Stimulated activated CD4-positive, alpha-beta T cell treated with anti-CD3 and anti-CD28 coated beads, Interleukin-12 subunit alpha, Interleukin-12 subunit beta, amount 100 ng/mL, for 24 hours (primary cell): ENCODE measurements around the gene DOC2B.
"Not testable (repeated sequence)": the region's sequence is repeated elsewhere in the genome, so short reads cannot be mapped to it uniquely, and the experiment has no call there.

Experiments
- DNase-seq, 2 experiments: peaks; one replicate each; pipeline ENCODE4 v3.0.0-alpha.2; 2020; ENCODE audit warnings: low read depth in 2 of 2

DOC2B gene

GRCh38 chr17:213286-214105 lies 32.0 kb upstream of the DOC2B start:
- DNase-seq = no peak

- DNase-seq = no peak
These were observed 29.0 kb upstream of the DOC2B start for GRCh38 chr17:210402-210801.

GRCh38 chr17:208429-208828 lies 27.0 kb upstream of the DOC2B start:
- no peak for DNase-seq

GRCh38 chr17:207775-208174 lies 26.3 kb upstream of the DOC2B start:
- DNase-seq = no peak

- DNase-seq = no peak
These were observed 25.6 kb upstream of the DOC2B start for GRCh38 chr17:206941-207560.

- not testable (repeated sequence) for DNase-seq
These were observed 25.0 kb upstream of the DOC2B start for GRCh38 chr17:206484-206883.

- DNase-seq = no peak
These were observed 24.4 kb upstream of the DOC2B start for GRCh38 chr17:205817-206216.

- no peak for DNase-seq
These were observed 23.8 kb upstream of the DOC2B start for GRCh38 chr17:205148-205669.

GRCh38 chr17:204427-205147 lies 23.1 kb upstream of the DOC2B start:
- DNase-seq = no peak

- DNase-seq = no peak
These were observed 21.1 kb upstream of the DOC2B start for GRCh38 chr17:202501-202951.

- not testable (repeated sequence) for DNase-seq
These were observed 20.3 kb upstream of the DOC2B start for GRCh38 chr17:201736-202135.

- DNase-seq = not testable (repeated sequence)
These were observed 19.8 kb upstream of the DOC2B start for GRCh38 chr17:201257-201656.

GRCh38 chr17:200586-200985 lies 19.1 kb upstream of the DOC2B start:
- no peak for DNase-seq

GRCh38 chr17:199806-200545 lies 18.5 kb upstream of the DOC2B start:
- DNase-seq = no peak

GRCh38 chr17:199191-199604 lies 17.7 kb upstream of the DOC2B start:
- DNase-seq = no peak

GRCh38 chr17:198225-198624 lies 16.8 kb upstream of the DOC2B start:
- DNase-seq = not testable (repeated sequence)

GRCh38 chr17:197352-197751 lies 15.9 kb upstream of the DOC2B start:
- no peak for DNase-seq

GRCh38 chr17:194828-195602 lies 13.6 kb upstream of the DOC2B start:
- DNase-seq = no peak

- no peak for DNase-seq
These were observed 12.7 kb upstream of the DOC2B start for GRCh38 chr17:193841-194806.

- DNase-seq = no peak
These were observed 12.0 kb upstream of the DOC2B start for GRCh38 chr17:193426-193810.
